ENCODE data around the gene PSMA4.

DNA sequence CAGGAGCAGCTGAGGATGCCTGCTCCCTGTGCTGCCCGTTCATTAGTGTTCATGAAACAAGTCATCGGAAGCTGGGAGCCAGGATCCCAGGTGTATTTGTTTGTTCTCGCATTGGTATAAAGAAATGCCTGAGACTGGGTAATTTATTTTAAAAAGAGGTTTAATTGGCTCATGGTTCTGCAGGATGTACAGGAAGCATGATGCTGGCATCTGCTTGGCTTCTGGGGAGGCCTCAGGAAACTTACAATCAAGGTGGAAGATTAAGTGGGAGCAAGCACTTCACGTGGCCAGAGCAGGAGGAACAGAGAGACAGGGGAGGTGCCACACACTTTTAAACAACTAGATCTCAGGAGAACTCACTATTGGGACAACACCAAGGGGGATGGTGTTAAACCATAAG is 38.4 kb upstream of the PSMA4 start:
- TF ChIP-seq, protein P1, sequence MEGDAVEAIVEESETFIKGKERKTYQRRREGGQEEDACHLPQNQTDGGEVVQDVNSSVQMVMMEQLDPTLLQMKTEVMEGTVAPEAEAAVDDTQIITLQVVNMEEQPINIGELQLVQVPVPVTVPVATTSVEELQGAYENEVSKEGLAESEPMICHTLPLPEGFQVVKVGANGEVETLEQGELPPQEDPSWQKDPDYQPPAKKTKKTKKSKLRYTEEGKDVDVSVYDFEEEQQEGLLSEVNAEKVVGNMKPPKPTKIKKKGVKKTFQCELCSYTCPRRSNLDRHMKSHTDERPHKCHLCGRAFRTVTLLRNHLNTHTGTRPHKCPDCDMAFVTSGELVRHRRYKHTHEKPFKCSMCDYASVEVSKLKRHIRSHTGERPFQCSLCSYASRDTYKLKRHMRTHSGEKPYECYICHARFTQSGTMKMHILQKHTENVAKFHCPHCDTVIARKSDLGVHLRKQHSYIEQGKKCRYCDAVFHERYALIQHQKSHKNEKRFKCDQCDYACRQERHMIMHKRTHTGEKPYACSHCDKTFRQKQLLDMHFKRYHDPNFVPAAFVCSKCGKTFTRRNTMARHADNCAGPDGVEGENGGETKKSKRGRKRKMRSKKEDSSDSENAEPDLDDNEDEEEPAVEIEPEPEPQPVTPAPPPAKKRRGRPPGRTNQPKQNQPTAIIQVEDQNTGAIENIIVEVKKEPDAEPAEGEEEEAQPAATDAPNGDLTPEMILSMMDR (conservative IDR thresholded peaks at IDR 0.05; ENCODE audit: low read depth in 2 of 2): no peak
- TF ChIP-seq CREB1 (CRISPR knock-in tag; IDR thresholded peaks at IDR 0.05; ENCODE audit: low read depth) (no peak), EZH2phosphoT487 (IDR thresholded peaks at IDR 0.05; ENCODE audit: unreplicated experiment) (no peak), POLR2AphosphoS5 (IDR thresholded peaks at IDR 0.05; ENCODE audit: low read depth) (no peak), JUNB (IDR thresholded peaks at IDR 0.05; ENCODE audit: unreplicated experiment) (no peak), EZH2 (IDR thresholded peaks at IDR 0.05; ENCODE audit: low read depth, unreplicated experiment) (no peak), ZNF331 (CRISPR knock-in tag; IDR thresholded peaks at IDR 0.05; ENCODE audit: low read depth) (no peak), ZNF114 (CRISPR knock-in tag; IDR thresholded peaks at IDR 0.05) (no peak), NANOG (IDR thresholded peaks at IDR 0.05; ENCODE audit: borderline replicate concordance) (no peak), STAT1 (IDR thresholded peaks at IDR 0.05; ENCODE audit: unreplicated experiment) (no peak)
- TF ChIP-seq, protein P2, sequence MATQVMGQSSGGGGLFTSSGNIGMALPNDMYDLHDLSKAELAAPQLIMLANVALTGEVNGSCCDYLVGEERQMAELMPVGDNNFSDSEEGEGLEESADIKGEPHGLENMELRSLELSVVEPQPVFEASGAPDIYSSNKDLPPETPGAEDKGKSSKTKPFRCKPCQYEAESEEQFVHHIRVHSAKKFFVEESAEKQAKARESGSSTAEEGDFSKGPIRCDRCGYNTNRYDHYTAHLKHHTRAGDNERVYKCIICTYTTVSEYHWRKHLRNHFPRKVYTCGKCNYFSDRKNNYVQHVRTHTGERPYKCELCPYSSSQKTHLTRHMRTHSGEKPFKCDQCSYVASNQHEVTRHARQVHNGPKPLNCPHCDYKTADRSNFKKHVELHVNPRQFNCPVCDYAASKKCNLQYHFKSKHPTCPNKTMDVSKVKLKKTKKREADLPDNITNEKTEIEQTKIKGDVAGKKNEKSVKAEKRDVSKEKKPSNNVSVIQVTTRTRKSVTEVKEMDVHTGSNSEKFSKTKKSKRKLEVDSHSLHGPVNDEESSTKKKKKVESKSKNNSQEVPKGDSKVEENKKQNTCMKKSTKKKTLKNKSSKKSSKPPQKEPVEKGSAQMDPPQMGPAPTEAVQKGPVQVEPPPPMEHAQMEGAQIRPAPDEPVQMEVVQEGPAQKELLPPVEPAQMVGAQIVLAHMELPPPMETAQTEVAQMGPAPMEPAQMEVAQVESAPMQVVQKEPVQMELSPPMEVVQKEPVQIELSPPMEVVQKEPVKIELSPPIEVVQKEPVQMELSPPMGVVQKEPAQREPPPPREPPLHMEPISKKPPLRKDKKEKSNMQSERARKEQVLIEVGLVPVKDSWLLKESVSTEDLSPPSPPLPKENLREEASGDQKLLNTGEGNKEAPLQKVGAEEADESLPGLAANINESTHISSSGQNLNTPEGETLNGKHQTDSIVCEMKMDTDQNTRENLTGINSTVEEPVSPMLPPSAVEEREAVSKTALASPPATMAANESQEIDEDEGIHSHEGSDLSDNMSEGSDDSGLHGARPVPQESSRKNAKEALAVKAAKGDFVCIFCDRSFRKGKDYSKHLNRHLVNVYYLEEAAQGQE (IDR thresholded peaks at IDR 0.05; ENCODE audit: unreplicated experiment): no peak
- TF ChIP-seq, protein P3, sequence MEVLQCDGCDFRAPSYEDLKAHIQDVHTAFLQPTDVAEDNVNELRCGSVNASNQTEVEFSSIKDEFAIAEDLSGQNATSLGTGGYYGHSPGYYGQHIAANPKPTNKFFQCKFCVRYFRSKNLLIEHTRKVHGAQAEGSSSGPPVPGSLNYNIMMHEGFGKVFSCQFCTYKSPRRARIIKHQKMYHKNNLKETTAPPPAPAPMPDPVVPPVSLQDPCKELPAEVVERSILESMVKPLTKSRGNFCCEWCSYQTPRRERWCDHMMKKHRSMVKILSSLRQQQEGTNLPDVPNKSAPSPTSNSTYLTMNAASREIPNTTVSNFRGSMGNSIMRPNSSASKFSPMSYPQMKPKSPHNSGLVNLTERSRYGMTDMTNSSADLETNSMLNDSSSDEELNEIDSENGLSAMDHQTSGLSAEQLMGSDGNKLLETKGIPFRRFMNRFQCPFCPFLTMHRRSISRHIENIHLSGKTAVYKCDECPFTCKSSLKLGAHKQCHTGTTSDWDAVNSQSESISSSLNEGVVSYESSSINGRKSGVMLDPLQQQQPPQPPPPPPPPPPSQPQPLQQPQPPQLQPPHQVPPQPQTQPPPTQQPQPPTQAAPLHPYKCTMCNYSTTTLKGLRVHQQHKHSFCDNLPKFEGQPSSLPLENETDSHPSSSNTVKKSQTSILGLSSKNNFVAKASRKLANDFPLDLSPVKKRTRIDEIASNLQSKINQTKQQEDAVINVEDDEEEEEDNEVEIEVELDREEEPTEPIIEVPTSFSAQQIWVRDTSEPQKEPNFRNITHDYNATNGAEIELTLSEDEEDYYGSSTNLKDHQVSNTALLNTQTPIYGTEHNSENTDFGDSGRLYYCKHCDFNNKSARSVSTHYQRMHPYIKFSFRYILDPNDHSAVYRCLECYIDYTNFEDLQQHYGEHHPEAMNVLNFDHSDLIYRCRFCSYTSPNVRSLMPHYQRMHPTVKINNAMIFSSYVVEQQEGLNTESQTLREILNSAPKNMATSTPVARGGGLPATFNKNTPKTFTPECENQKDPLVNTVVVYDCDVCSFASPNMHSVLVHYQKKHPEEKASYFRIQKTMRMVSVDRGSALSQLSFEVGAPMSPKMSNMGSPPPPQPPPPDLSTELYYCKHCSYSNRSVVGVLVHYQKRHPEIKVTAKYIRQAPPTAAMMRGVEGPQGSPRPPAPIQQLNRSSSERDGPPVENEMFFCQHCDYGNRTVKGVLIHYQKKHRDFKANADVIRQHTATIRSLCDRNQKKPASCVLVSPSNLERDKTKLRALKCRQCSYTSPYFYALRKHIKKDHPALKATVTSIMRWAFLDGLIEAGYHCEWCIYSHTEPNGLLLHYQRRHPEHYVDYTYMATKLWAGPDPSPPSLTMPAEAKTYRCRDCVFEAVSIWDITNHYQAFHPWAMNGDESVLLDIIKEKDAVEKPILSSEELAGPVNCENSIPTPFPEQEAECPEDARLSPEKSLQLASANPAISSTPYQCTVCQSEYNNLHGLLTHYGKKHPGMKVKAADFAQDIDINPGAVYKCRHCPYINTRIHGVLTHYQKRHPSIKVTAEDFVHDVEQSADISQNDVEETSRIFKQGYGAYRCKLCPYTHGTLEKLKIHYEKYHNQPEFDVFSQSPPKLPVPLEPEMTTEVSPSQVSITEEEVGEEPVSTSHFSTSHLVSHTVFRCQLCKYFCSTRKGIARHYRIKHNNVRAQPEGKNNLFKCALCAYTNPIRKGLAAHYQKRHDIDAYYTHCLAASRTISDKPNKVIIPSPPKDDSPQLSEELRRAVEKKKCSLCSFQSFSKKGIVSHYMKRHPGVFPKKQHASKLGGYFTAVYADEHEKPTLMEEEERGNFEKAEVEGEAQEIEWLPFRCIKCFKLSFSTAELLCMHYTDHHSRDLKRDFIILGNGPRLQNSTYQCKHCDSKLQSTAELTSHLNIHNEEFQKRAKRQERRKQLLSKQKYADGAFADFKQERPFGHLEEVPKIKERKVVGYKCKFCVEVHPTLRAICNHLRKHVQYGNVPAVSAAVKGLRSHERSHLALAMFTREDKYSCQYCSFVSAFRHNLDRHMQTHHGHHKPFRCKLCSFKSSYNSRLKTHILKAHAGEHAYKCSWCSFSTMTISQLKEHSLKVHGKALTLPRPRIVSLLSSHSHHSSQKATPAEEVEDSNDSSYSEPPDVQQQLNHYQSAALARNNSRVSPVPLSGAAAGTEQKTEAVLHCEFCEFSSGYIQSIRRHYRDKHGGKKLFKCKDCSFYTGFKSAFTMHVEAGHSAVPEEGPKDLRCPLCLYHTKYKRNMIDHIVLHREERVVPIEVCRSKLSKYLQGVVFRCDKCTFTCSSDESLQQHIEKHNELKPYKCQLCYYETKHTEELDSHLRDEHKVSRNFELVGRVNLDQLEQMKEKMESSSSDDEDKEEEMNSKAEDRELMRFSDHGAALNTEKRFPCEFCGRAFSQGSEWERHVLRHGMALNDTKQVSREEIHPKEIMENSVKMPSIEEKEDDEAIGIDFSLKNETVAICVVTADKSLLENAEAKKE (CRISPR knock-in tag; IDR thresholded peaks at IDR 0.05): no peak
- TF ChIP-seq, protein P4, sequence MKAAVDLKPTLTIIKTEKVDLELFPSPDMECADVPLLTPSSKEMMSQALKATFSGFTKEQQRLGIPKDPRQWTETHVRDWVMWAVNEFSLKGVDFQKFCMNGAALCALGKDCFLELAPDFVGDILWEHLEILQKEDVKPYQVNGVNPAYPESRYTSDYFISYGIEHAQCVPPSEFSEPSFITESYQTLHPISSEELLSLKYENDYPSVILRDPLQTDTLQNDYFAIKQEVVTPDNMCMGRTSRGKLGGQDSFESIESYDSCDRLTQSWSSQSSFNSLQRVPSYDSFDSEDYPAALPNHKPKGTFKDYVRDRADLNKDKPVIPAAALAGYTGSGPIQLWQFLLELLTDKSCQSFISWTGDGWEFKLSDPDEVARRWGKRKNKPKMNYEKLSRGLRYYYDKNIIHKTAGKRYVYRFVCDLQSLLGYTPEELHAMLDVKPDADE (IDR thresholded peaks at IDR 0.05): no peak
